Measurements from ENCODE around the gene AK6. TPM values are rescaled to one million over a fixed set of nuclear protein-coding genes. Genes with fewer than 3 reads are reported as not detected.

The AK6 gene
- polyA plus RNA-seq, 1 donor (not counting 4 experiments of a cell fraction or from before 2014, with no cell fraction given) = 60.3 TPM

DNA sequence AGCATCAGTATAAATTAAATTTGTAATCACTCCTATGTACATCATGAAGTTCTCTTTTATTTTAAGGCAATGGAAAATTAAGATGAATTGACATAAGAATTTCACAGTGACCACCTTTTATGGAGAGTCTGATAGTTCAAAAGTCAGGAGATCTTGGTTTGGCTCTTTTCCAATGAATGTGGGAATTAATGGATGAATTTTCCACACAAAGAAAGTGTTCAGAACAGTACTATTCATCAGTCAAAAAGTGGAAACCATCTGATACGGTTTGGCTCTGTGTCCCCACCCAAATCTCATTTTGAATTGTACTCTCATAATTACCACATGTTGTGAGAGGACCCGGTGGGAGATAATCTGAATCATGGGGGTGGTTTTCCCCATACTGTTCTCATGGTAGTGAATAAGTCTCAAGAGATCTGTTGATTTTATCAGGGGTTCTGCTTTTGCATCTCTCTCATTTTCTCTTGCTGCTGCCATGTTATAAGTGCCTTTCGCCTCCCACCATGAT is 61.2 kb downstream of the AK6 start:
- Histone ChIP-seq H3K9me1 (ENCODE audit: control insufficient read depth, extremely low read depth, insufficient read depth, low read length) (no peaks in the 10 kb centered on the region), H3K9ac (ENCODE audit: control insufficient read depth, extremely low read depth, insufficient read depth, low read length) (no peak overlapping the region), H3K4me1 (ENCODE audit: control insufficient read depth, extremely low read depth, insufficient read depth, low read length) (no peaks in the 10 kb centered on the region), H3K4me3 (ENCODE audit: control insufficient read depth in 2 of 3, extremely low read depth in 1 of 3, insufficient read depth in 2 of 3, low read depth in 1 of 3, low read length in 3 of 3) (no peak overlapping the region), H3K79me2 (ENCODE audit: control insufficient read depth, insufficient read depth, low read length) (no peaks in the 10 kb centered on the region), H3K27ac (ENCODE audit: control insufficient read depth, insufficient read depth, low read length) (no peak overlapping the region), H2AFZ (ENCODE audit: control insufficient read depth, low read length) (no peak overlapping the region), H4K20me1 (ENCODE audit: control insufficient read depth, extremely low read depth, insufficient read depth, low read length) (no peaks in the 10 kb centered on the region), H3K4me2 (ENCODE audit: control insufficient read depth, extremely low read depth, insufficient read depth, low read depth, low read length) (no peak overlapping the region), H3K9me3 (ENCODE audit: control insufficient read depth, low read depth, low read length) (no peaks in the 10 kb centered on the region), H3K27me3 (ENCODE audit: control insufficient read depth, extremely low read depth, insufficient read depth, low read length) (no peaks in the 10 kb centered on the region), H3K36me3 (ENCODE audit: control insufficient read depth in 2 of 2, extremely low read depth in 1 of 2, insufficient read depth in 2 of 2, low read length in 2 of 2) (no peaks in the 10 kb centered on the region)
- TF ChIP-seq CTCF (optimal IDR thresholded peaks at IDR 0.05 in 1 of 3, IDR thresholded peaks at IDR 0.05 in 1 of 3, conservative IDR thresholded peaks at IDR 0.05 in 1 of 3; ENCODE audit: extremely low read depth in 1 of 3, insufficient read depth in 2 of 3, low read length in 3 of 3) (no peak), EZH2 (IDR thresholded peaks at IDR 0.05; ENCODE audit: low read length) (no peak)
- dilution Hi-C loops (cut with MboI; ENCODE audit: extremely low pct_ligation_motif_present, low sequenced_read_pairs) = no loop called here
- DNase-seq (ENCODE audit: low read depth, low spot score) = no peak
- no peak for FAIRE-seq

DNA sequence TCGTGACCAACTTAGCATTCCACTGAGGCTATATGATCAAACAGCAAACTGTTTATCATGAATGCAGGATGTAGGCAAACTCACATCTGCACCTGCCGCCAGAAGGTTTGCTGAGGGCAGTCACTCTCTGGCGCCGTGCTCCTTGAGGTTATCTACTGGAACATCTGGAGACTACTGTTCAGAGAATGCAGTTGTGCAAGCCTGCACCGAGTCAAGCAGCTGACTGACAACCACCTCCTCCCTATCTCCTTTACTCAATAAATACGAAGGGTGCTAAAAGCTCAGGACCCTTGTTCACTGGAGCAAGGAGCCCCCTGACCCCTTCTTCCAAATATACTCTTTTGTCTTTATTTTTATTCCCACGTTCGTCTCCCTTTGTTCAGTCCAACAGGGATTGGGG is 63.8 kb downstream of the AK6 start:
- no peak for DNase-seq (ENCODE audit: low read depth, low spot score)
- no peak overlapping the region for H3K4me3 ChIP-seq (ENCODE audit: control insufficient read depth in 2 of 3, extremely low read depth in 1 of 3, insufficient read depth in 2 of 3, low read depth in 1 of 3, low read length in 3 of 3)
- no peak overlapping the region for H3K9ac ChIP-seq (ENCODE audit: control insufficient read depth, extremely low read depth, insufficient read depth, low read length)
- H3K4me2 ChIP-seq (ENCODE audit: control insufficient read depth, extremely low read depth, insufficient read depth, low read depth, low read length) = no peak overlapping the region
- H3K27me3 ChIP-seq (ENCODE audit: control insufficient read depth, extremely low read depth, insufficient read depth, low read length) = no peaks in the 10 kb centered on the region
- H3K9me1 ChIP-seq (ENCODE audit: control insufficient read depth, extremely low read depth, insufficient read depth, low read length) = no peaks in the 10 kb centered on the region
- dilution Hi-C loops (cut with MboI; ENCODE audit: extremely low pct_ligation_motif_present, low sequenced_read_pairs) = no loop called here
- no peak for FAIRE-seq
- no peaks in the 10 kb centered on the region for H4K20me1 ChIP-seq (ENCODE audit: control insufficient read depth, extremely low read depth, insufficient read depth, low read length)
- H3K27ac ChIP-seq (ENCODE audit: control insufficient read depth, insufficient read depth, low read length) = no peak overlapping the region
- TF ChIP-seq EZH2 (IDR thresholded peaks at IDR 0.05; ENCODE audit: low read length) (no peak), CTCF (optimal IDR thresholded peaks at IDR 0.05 in 1 of 3, IDR thresholded peaks at IDR 0.05 in 1 of 3, conservative IDR thresholded peaks at IDR 0.05 in 1 of 3; ENCODE audit: extremely low read depth in 1 of 3, insufficient read depth in 2 of 3, low read length in 3 of 3) (no peak)
- H3K9me3 ChIP-seq (ENCODE audit: control insufficient read depth, low read depth, low read length) = no peaks in the 10 kb centered on the region
- no peak overlapping the region for H2AFZ ChIP-seq (ENCODE audit: control insufficient read depth, low read length)
- no peaks in the 10 kb centered on the region for H3K79me2 ChIP-seq (ENCODE audit: control insufficient read depth, insufficient read depth, low read length)
- H3K4me1 ChIP-seq (ENCODE audit: control insufficient read depth, extremely low read depth, insufficient read depth, low read length) = no peaks in the 10 kb centered on the region
- H3K36me3 ChIP-seq (ENCODE audit: control insufficient read depth in 2 of 2, extremely low read depth in 1 of 2, insufficient read depth in 2 of 2, low read length in 2 of 2) = no peaks in the 10 kb centered on the region

Other genes with a start within 250 kb of the AK6 start
- gene CCNB1, start 202.4 kb downstream of the AK6 start, polyA plus RNA-seq = 38.8 to 126 TPM (median 98.0 TPM) in 3 replicates
- gene CENPH, start 179.9 kb downstream of the AK6 start, polyA plus RNA-seq = 4.6 to 13.4 TPM (median 7.4 TPM) in 3 replicates
- 43.4 to 80.6 TPM (median 80.5 TPM) in 3 replicates for gene CDK7, start 134.6 kb downstream of the AK6 start, polyA plus RNA-seq
- gene CCDC125, start 36.7 kb downstream of the AK6 start, polyA plus RNA-seq = 3.8 to 6.3 TPM (median 3.9 TPM) in 3 replicates
- gene TAF9, start within 50 bp of the AK6 start, polyA plus RNA-seq = 167 to 237 TPM (median 187 TPM) in 3 replicates
- 13.4 to 23.0 TPM (median 22.8 TPM) in 3 replicates for gene RAD17, start 298 bp upstream of the AK6 start, polyA plus RNA-seq
- gene MARVELD2, start 45.6 kb upstream of the AK6 start, polyA plus RNA-seq = 16.7 to 20.2 TPM (median 17.6 TPM) in 3 replicates
- gene OCLN, start 123.3 kb upstream of the AK6 start, polyA plus RNA-seq = 3.5 to 4.6 TPM (median 4.6 TPM) in 3 replicates
- gene GTF2H2C, start 190.7 kb upstream of the AK6 start, polyA plus RNA-seq = 17.5 to 37.3 TPM (median 21.0 TPM) in 3 replicates

Measured in keratinocyte (primary cell).